IMR-90 (cell line): ENCODE measurements around the gene ZC3H7B. TPM values are rescaled to one million over a fixed set of nuclear protein-coding genes. Genes with fewer than 3 reads are reported as not detected.
"Not testable (repeated sequence)": the region's sequence is repeated elsewhere in the genome, so short reads cannot be mapped to it uniquely, and the experiment has no call there.

Experiments
- ATAC-seq: fragments of 200-7000 bp; cut with Tn5 transposase; 2 replicates; pipeline ENCODE4 v1.9.1; 2020; ENCODE audit warnings: low read depth, mild to moderate bottlenecking, moderate library complexity
- BruUV-seq: library from RNA; stranded (reverse); fragments of 400-500 nt; replicated peaks from 2 replicates; lab custom pipeline; 2021; lab: Mats Ljungman, UMichigan
- CTCF ChIA-PET: fragments of 300-600 bp; formaldehyde crosslinking; extraction: SDS; loops from one replicate; lab custom pipeline; 2021; ENCODE audit warnings: antibody characterized with exemption; lab: Yijun Ruan, JAX
- POLR2A ChIA-PET: fragments of 300-600 bp; sonication (Branson Sonifier 250); formaldehyde crosslinking; loops from one replicate; lab custom pipeline; 2022; ENCODE audit warnings: antibody characterized with exemption; ENCODE audit not compliant: unreplicated experiment; lab: Charles Lee
- DNase-seq: peaks from one replicate; pipeline ENCODE4 v3.0.0; 2013
- H2AFZ ChIP-seq: replicated peaks from 2 replicates; pipeline ENCODE3; 2013; ENCODE audit warnings: low read length, mild to moderate bottlenecking; ENCODE audit not compliant: poor library complexity
- H2AK5ac ChIP-seq: 2 replicates; pipeline ENCODE4 v1.6.1; 2013; ENCODE audit warnings: low read depth, low read length, inconsistent platforms
- H2AK9ac ChIP-seq: replicated peaks from 2 replicates; pipeline ENCODE3; 2013; ENCODE audit warnings: mild to moderate bottlenecking, low read depth, low read length, moderate library complexity; ENCODE audit not compliant: poor library complexity
- H2BK120ac ChIP-seq: 2 replicates; pipeline ENCODE4 v1.6.1; 2013; ENCODE audit warnings: low read depth, low read length, inconsistent platforms
- H2BK15ac ChIP-seq: 3 replicates; pipeline ENCODE4 v1.6.1; 2013; ENCODE audit warnings: low read depth, low read length, inconsistent platforms
- H2BK20ac ChIP-seq: 2 replicates; pipeline ENCODE4 v1.6.1; 2013; ENCODE audit warnings: low read depth, mild to moderate bottlenecking, inconsistent platforms, low read length, moderate library complexity
- H2BK5ac ChIP-seq: 2 replicates; pipeline ENCODE4 v1.6.1; 2013; ENCODE audit warnings: mild to moderate bottlenecking, low read depth, low read length, inconsistent platforms; ENCODE audit not compliant: poor library complexity, severe bottlenecking
- H3K14ac ChIP-seq: replicated peaks from 2 replicates; pipeline ENCODE4 v1.6.1; 2013; ENCODE audit warnings: low read depth, low read length, inconsistent platforms
- H3K18ac ChIP-seq: 2 replicates; pipeline ENCODE4 v1.6.1; 2013; ENCODE audit warnings: low read depth, low read length, control low read depth
- H3K23ac ChIP-seq: 2 replicates; pipeline ENCODE4 v1.6.1; 2013; ENCODE audit warnings: low read depth, low read length, inconsistent platforms
- H3K27ac ChIP-seq: 2 replicates; pipeline ENCODE4 v1.5.1; 2013; ENCODE audit warnings: mild to moderate bottlenecking, control low read depth, low read length; ENCODE audit not compliant: insufficient read depth
- H3K27me3 ChIP-seq: 2 replicates; pipeline ENCODE4 v1.6.1; 2013; ENCODE audit warnings: low read length; ENCODE audit not compliant: control insufficient read depth, insufficient read depth
- H3K36me3 ChIP-seq: 2 replicates; pipeline ENCODE4 v1.6.1; 2013; ENCODE audit warnings: low read length, mixed read lengths; ENCODE audit not compliant: control insufficient read depth, insufficient read depth
- H3K4ac ChIP-seq: 2 replicates; pipeline ENCODE4 v1.6.1; 2013; ENCODE audit warnings: low read depth, low read length, inconsistent platforms
- H3K4me1 ChIP-seq: 2 replicates; pipeline ENCODE4 v1.6.1; 2013; ENCODE audit warnings: low read length, mixed read lengths; ENCODE audit not compliant: control insufficient read depth, insufficient read depth
- H3K4me2 ChIP-seq: 2 replicates; pipeline ENCODE4 v1.6.1; 2013; ENCODE audit warnings: low read depth, mild to moderate bottlenecking, control low read depth, low read length, moderate library complexity
- H3K4me3 ChIP-seq: 2 replicates; pipeline ENCODE4 v1.5.1; 2013; ENCODE audit warnings: low read depth, mild to moderate bottlenecking, control low read depth, low read length, moderate library complexity; ENCODE audit not compliant: insufficient read depth
- H3K56ac ChIP-seq: 2 replicates; pipeline ENCODE4 v1.6.1; 2013; ENCODE audit warnings: low read length, inconsistent platforms; ENCODE audit not compliant: insufficient read depth; ENCODE audit errors: extremely low read depth
- H3K79me1 ChIP-seq, 2 experiments: 2 replicates each; pipeline ENCODE4 v1.6.1; 2013; ENCODE audit warnings: low read length in 2 of 2, inconsistent platforms in 1 of 2, low read depth in 1 of 2
- H3K9ac ChIP-seq: 2 replicates; pipeline ENCODE4 v1.6.1; 2013; ENCODE audit warnings: low read depth, low read length, control low read depth
- H3K9me1 ChIP-seq: 2 replicates; pipeline ENCODE4 v1.6.1; 2013; ENCODE audit warnings: low read length, inconsistent platforms; ENCODE audit not compliant: insufficient read depth
- H3K9me3 ChIP-seq: 2 replicates; pipeline ENCODE4 v1.6.1; 2013; ENCODE audit warnings: low read length; ENCODE audit not compliant: control insufficient read depth, insufficient read depth
- H4K20me1 ChIP-seq: 2 replicates; pipeline ENCODE4 v1.6.1; 2013; ENCODE audit warnings: low read length, inconsistent platforms; ENCODE audit not compliant: insufficient read depth
- H4K5ac ChIP-seq: 2 replicates; pipeline ENCODE4 v1.6.1; 2013; ENCODE audit warnings: mild to moderate bottlenecking, low read depth, low read length, control low read depth
- H4K8ac ChIP-seq, 2 experiments: 2 replicates each; pipeline ENCODE4 v1.6.1; 2013; ENCODE audit warnings: low read depth in 2 of 2, low read length in 2 of 2, control low read depth in 1 of 2, inconsistent platforms in 1 of 2
- H4K91ac ChIP-seq: 2 replicates; pipeline ENCODE4 v1.6.1; 2013; ENCODE audit warnings: low read depth, low read length, inconsistent platforms; ENCODE audit not compliant: insufficient read depth
- CHD1 ChIP-seq: IDR thresholded peaks from 2 replicates; pipeline ENCODE4 v1.6.1; 2012; ENCODE audit warnings: low read depth, low read length, improper control_type of control experiment
- MXI1 ChIP-seq: IDR thresholded peaks from 2 replicates; pipeline ENCODE4 v1.6.1; 2012; ENCODE audit warnings: low read depth, mild to moderate bottlenecking, low read length, moderate library complexity, borderline replicate concordance
- WGBS, 2 experiments: methylation state at CpG; one replicate each; pipeline versions ENCODE4 v1.1.5 to v1.1.7; 2013; ENCODE audit warnings: missing lambda C conversion rate in 2 of 2; ENCODE audit not compliant: insufficient read length in 1 of 2; ENCODE audit errors: extremely low coverage in 2 of 2; 5-methylcytosine and 5-hydroxymethylcytosine counted together
- dilution Hi-C: fragments of 300-500 bp; cut with HindIII; formaldehyde crosslinking; loops from one replicate; pipeline ENCODE4 v1.14.3; 2018; ENCODE audit warnings: low sequenced_read_pairs; ENCODE audit not compliant: unreplicated experiment
- in situ Hi-C: fragments of 300-500 bp; cut with MboI; formaldehyde crosslinking; loops from 3 replicates; pipeline ENCODE4 v1.14.3; 2019; ENCODE audit warnings: low sequenced_read_pairs, inconsistent platforms, mixed read lengths
- intact Hi-C: fragments of 100-400 bp; cut with micrococcal nuclease; formaldehyde crosslinking; loops from 2 replicates; pipeline ENCODE4 v1.10.0; 2022
- polyA plus RNA-seq, 3 experiments: library from polyadenylated mRNA; depleted of rRNA; stranded (reverse); fragments of >200 nt; gene quantifications; 2 replicates each; pipeline ENCODE4 v1.2.3, GENCODE V29; 2012; ENCODE audit warnings: low replicate concordance in 1 of 3
- total RNA-seq: library from RNA; depleted of rRNA; stranded (reverse); fragments of >200 nt; gene quantifications from 2 replicates; pipeline ENCODE4 v1.2.3, GENCODE V29; 2012
- TF ChIP-seq, protein P1 (sequence below): fragments of 150-350 bp; IDR thresholded peaks from 2 replicates; pipeline ENCODE4 v1.6.1; 2017; ENCODE audit warnings: mild to moderate bottlenecking, antibody characterized with exemption, low read length, low read depth

The ZC3H7B gene
- total and polyA plus RNA-seq, 2 of the 4 experiments (the other 2 are of a cell fraction), result 37.6 to 72.3 TPM

DNA sequence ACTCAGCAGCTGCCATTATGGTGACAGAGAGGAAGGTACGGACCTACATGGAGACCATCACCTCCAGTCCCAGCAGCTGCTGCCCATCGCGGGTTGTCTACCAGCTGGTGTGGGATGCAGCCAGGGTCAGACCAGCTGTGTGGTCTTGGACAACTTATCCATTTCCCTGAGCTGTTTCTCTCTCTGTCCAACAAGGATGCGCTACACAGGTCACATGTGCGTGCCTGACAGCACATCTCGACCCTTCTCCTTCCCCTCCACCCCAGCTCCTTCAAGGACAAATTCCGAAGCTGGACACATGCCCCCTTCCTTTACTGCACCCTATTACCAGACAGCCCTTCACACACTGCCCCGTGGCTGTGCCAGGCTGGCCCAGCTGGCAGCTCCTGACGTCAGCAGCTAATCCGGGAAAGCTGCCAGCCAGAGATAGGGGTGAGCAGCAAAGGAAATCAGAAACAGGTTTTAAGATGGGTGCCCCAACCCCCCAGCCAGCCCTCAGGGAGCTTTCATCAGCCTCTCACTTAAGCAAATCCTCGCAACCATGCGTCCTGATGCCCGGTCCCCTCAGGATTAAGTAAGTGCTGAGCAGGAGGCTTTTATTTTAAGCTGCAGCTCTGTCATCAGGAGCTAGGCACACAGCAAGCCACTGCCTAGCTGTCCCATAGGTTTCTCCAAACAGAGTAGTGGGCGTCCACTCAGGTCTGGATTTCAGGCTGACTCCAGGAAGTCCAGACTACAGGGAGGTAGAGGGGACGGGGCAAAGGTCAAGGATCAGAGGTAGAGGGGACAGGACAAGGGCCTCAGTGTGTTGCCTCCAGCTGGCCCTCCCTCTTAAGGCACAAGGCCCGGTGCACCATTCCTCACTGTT lies 100.7 kb downstream of the ZC3H7B start:
- peak overlapping the region; percentile 77 for H2AFZ ChIP-seq
- peak overlapping the region; percentile 71 for H2BK20ac ChIP-seq
- H4K20me1 ChIP-seq, result no peaks in the 10 kb centered on the region
- no peak overlapping the region for H3K56ac ChIP-seq
- 0 out of 2 replicates have a peak, but pooled peaks have one; percentile 9 for TF ChIP-seq MXI1
- no peak for TF ChIP-seq CHD1
- TF ChIP-seq, protein P1, sequence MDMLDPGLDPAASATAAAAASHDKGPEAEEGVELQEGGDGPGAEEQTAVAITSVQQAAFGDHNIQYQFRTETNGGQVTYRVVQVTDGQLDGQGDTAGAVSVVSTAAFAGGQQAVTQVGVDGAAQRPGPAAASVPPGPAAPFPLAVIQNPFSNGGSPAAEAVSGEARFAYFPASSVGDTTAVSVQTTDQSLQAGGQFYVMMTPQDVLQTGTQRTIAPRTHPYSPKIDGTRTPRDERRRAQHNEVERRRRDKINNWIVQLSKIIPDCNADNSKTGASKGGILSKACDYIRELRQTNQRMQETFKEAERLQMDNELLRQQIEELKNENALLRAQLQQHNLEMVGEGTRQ, result peak; percentile 70
- H3K27me3 ChIP-seq, result no peaks in the 10 kb centered on the region
- peaks cover 13% of the 10 kb centered on the region; the same call in 1 of the 2 replicates for H3K36me3 ChIP-seq
- DNase-seq (peak; percentile 79), ATAC-seq (peak; percentile 68)
- H3K9me3 ChIP-seq, result no peaks in the 10 kb centered on the region
- intact Hi-C loops, result no loop called here
- H4K8ac ChIP-seq, result peak overlapping the region; percentile 71 to 78; a peak in 3 of 4 replicates
- ChIA-PET POLR2A (interaction anchor here (0.6 to 1.0 kb wide), 2 partner anchors 116 to 456 kb away, joined by 3 to 6 read pairs; no protein-coding TSS in a partner anchor), CTCF (interaction anchor here (0.6 to 4.0 kb wide), 4 partner anchors 9 to 125 kb away, joined by 3 to 35 read pairs (median 4); no protein-coding TSS in a partner anchor)
- peak overlapping the region; percentile 53; the same call in 1 of the 2 replicates for H3K27ac ChIP-seq
- H3K23ac ChIP-seq, result peak overlapping the region; percentile 47; the same call in 1 of the 2 replicates
- H3K9ac ChIP-seq, result 0 out of 2 replicates have a peak overlapping the region, but pooled peaks have one; percentile 17
- BruUV-seq, result no TSS peak
- in situ Hi-C loops, result loop anchor here (5.0 to 10.0 kb wide), 2 partner anchors 115 to 203 kb away; no protein-coding TSS in a partner anchor
- H2BK120ac ChIP-seq, result peak overlapping the region; percentile 72
- dilution Hi-C loops, result no loop called here
- peak overlapping the region; percentile 85 for H2AK5ac ChIP-seq
- H3K18ac ChIP-seq, result peak overlapping the region; percentile 28
- H3K4me2 ChIP-seq, result peak overlapping the region; percentile 38
- peak overlapping the region; percentile 29 for H2BK5ac ChIP-seq
- peak overlapping the region; percentile 86 for H2AK9ac ChIP-seq
- peak overlapping the region; percentile 70 for H3K14ac ChIP-seq
- H4K5ac ChIP-seq, result peak overlapping the region; percentile 59
- no peaks in the 10 kb centered on the region; a peak in 1 of 4 replicates for H3K79me1 ChIP-seq
- peak overlapping the region; percentile 85 for H3K4ac ChIP-seq
- peaks cover 9% of the 10 kb centered on the region for H3K9me1 ChIP-seq
- H3K4me1 ChIP-seq, result peaks cover 13% of the 10 kb centered on the region
- peak overlapping the region; percentile 56; the same call in 1 of the 3 replicates for H2BK15ac ChIP-seq
- H3K4me3 ChIP-seq, result no peak overlapping the region
- 48% methylated on average over 5 of the region's 16 CpGs; no CpG with 5 or more reads in 1 of the 2 experiments for WGBS, 2 experiments
- H4K91ac ChIP-seq, result peak overlapping the region; percentile 77

DNA sequence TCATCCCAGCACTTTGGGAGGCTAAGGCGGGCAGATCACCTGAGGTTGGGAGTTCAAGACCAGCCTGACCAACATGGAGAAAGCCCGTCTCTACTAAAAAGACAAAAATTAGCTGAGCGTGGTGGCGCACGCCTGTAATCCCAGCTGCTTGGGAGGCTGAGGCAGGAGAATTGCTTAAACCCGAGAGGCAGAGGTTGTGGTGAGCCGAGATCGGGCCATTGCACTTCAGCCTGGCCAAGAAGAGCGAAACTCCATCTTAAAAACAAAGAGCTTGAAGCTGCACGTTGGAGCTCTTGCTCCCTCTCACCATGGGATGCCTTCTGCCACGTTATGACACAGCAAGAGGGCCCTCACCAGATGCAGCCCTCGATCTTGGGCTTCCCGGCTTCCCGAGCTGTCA lies 101.5 kb downstream of the ZC3H7B start:
- H3K18ac ChIP-seq, ATAC-seq, H3K4me3 ChIP-seq, BruUV-seq, H2BK15ac ChIP-seq, H2AK5ac ChIP-seq, H3K9ac ChIP-seq, H4K91ac ChIP-seq, H3K27ac ChIP-seq, H3K14ac ChIP-seq, H3K27me3 ChIP-seq, H3K36me3 ChIP-seq, H4K5ac ChIP-seq, H3K79me1 ChIP-seq, H3K9me3 ChIP-seq, H2BK20ac ChIP-seq, H3K9me1 ChIP-seq, dilution Hi-C loops, POLR2A ChIA-PET, DNase-seq, H4K20me1 ChIP-seq, H2BK5ac ChIP-seq, H3K4me2 ChIP-seq, H2AFZ ChIP-seq, H3K56ac ChIP-seq, H3K23ac ChIP-seq, H3K4ac ChIP-seq, H2BK120ac ChIP-seq: not testable (repeated sequence)
- WGBS, 2 experiments, result 100% methylated on average over 3 of the region's 14 CpGs; no CpG with 5 or more reads in 1 of the 2 experiments
- in situ Hi-C loops, result loop anchor here (5.0 to 10.0 kb wide), 2 partner anchors 114 to 202 kb away; no protein-coding TSS in a partner anchor
- Histone ChIP-seq H2AK9ac (peak overlapping the region; percentile 78), H4K8ac (peak overlapping the region in 1 of 2 experiments; percentile 35; a peak in 1 of 4 replicates), H3K4me1 (peaks cover 13% of the 10 kb centered on the region)
- intact Hi-C loops, result loop anchor here (1.0 kb wide), 1 partner anchor 114 kb away; no protein-coding TSS in a partner anchor
- CTCF ChIA-PET, result interaction anchor here (0.6 to 4.0 kb wide), 8 partner anchors 9 to 154 kb away, joined by 3 to 35 read pairs (median 4); partner anchors contain the start of gene TOB2
